Measurements from ENCODE around the gene ZNF638. TPM values are rescaled to one million over a fixed set of nuclear protein-coding genes. Genes with fewer than 3 reads are reported as not detected.

Gene ZNF638
- total RNA-seq, 2 donors from 2014 or later: 104 to 135 TPM

DNA sequence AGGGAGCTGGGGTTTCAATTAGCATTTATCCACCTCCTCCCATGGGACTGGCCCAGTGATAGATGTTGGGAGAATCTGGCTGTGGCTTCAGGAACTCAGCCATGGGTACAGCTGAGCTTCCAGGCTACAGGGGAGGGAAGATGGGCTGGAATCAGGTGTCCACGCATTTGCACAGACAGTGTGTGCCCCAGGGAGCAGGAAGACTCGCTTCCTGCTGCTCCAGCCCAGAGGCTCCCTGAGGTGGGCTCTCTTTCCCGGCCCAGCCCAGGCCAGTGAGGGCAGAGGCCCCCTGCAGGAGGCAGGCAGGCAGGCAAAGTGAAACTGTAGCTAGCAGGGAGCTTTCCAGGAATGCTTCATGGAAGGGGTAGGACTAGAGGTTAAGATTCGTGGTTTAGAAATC is 150.5 kb downstream of the ZNF638 start:
- H3K9me3 Mint-ChIP-seq: no peaks in the 10 kb centered on the region
- H3K4me3 Mint-ChIP-seq: no peak overlapping the region

DNA sequence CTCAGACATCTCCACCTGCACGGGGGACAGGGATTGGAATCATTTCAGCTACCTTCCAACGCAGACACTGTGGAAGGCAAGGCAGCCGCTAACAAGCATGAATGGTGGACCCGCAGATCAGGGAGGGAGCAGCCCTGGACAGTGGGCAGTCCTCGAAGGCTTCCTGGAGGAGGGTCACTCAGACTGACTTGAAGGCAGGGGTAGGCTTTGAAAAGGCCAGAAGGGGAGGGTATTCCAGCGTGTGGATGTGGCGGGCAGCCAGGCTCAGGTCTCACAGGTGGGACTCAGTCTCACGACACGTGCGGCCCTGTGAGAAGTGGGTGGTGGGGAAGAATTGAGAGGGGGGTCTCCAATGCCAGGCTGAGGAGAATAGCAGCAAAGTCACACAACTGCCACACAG is 151.7 kb downstream of the ZNF638 start:
- Mint-ChIP-seq H3K27ac (no peak overlapping the region), H3K4me1 (ENCODE audit: low read depth in 2 of 2) (no peaks in the 10 kb centered on the region), H3K36me3 (no peaks in the 10 kb centered on the region), H3K4me3 (no peak overlapping the region), H3K9me3 (no peaks in the 10 kb centered on the region), H3K27me3 (peaks cover 0 to 11% of the 10 kb centered on the region in 2 donors)
- no peak for DNase-seq (ENCODE audit: low spot score)
- ATAC-seq: no peak

More for the DNA sequence above, 150.5 kb downstream of the ZNF638 start:
- Mint-ChIP-seq H3K27me3 (peaks cover 6 to 11% of the 10 kb centered on the region in 2 donors), H3K27ac (no peak overlapping the region), H3K36me3 (no peaks in the 10 kb centered on the region), H3K4me1 (ENCODE audit: low read depth in 2 of 2) (peaks cover 5 to 6% of the 10 kb centered on the region in 2 donors)
- ATAC-seq (no peak), DNase-seq (ENCODE audit: low spot score) (no peak)

DNA sequence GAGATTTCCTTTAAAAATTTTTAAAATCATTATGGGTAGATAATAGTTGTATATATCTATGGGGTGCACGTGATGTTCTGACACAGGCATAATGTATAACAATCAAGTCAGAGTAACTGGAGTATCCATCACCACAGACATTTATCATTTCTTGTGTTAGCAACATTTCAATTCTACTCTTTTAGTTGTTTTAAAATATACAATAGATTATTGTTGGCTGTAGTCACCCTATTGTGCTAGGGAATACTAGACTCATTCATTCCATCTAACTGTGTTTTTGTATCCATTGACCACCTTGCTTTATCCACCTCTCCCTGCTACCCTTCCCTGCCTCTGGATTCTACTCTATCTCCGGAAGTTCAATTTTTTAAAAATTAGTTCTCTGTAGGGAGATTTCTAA is 152.8 kb downstream of the ZNF638 start:
- Mint-ChIP-seq H3K27me3 (peaks cover 0 to 16% of the 10 kb centered on the region in 2 donors), H3K36me3 (no peaks in the 10 kb centered on the region)

More for the DNA sequence above, 152.8 kb downstream of the ZNF638 start:
- no peak overlapping the region for H3K27ac Mint-ChIP-seq
- no peaks in the 10 kb centered on the region for H3K9me3 Mint-ChIP-seq
- H3K4me3 Mint-ChIP-seq: no peak overlapping the region
- H3K4me1 Mint-ChIP-seq (ENCODE audit: low read depth in 2 of 2): no peaks in the 10 kb centered on the region
- DNase-seq (ENCODE audit: low spot score) (no peak), ATAC-seq (no peak)

Other genes starting within 250 kb of the ZNF638 start
- 10 to 100 TPM; 12.4 to 14.2 TPM for gene MCEE, start 201.6 kb upstream of the ZNF638 start, total RNA-seq
- 10 to 100 TPM; 40.1 to 58.4 TPM for gene MPHOSPH10, start 201.1 kb upstream of the ZNF638 start, total RNA-seq
- gene PAIP2B, start 104.7 kb upstream of the ZNF638 start, total RNA-seq: 1 to 10 TPM in 1 of 2 donors, under 1 TPM in 1; 0.78 to 1.2 TPM
- 10 to 100 TPM; 23.0 to 36.6 TPM for gene DYSF, start 121.8 kb downstream of the ZNF638 start, total RNA-seq